HEK293T (cell line): ENCODE results near the gene ELF5.

Source experiments
- CTCF ChIA-PET: fragments of 350-600 bp; formaldehyde crosslinking; extraction: SDS; loops from one replicate; lab custom pipeline; 2021; ENCODE audit warnings: antibody characterized with exemption, inconsistent platforms; lab: Yijun Ruan, JAX
- POLR2A ChIA-PET: fragments of 350-600 bp; formaldehyde crosslinking; extraction: SDS; loops from one replicate; lab custom pipeline; 2020; ENCODE audit warnings: antibody characterized with exemption, inconsistent platforms; lab: Yijun Ruan, JAX
- DNase-seq: peaks from one replicate; pipeline ENCODE4 v3.0.0; 2012; ENCODE audit warnings: mixed read lengths; ENCODE audit errors: extremely low spot score
- ARNT ChIP-seq: fragments of 450-650 bp; IDR thresholded peaks from 2 replicates; pipeline ENCODE4 v1.6.1; 2017; ENCODE audit warnings: mild to moderate bottlenecking
- BHLHE40 ChIP-seq: fragments of 450-650 bp; IDR thresholded peaks from 2 replicates; pipeline ENCODE4 v1.6.1; 2016; ENCODE audit warnings: mild to moderate bottlenecking, moderate library complexity, borderline replicate concordance
- CTBP1 ChIP-seq: fragments of 450-650 bp; IDR thresholded peaks from 2 replicates; pipeline ENCODE4 v1.6.1; 2016; ENCODE audit warnings: borderline replicate concordance
- ELF4 ChIP-seq: fragments of 450-650 bp; IDR thresholded peaks from 2 replicates; pipeline ENCODE4 v1.6.1; 2017; ENCODE audit warnings: antibody characterized with exemption
- FOXA1 ChIP-seq: fragments of 450-650 bp; IDR thresholded peaks from 2 replicates; pipeline ENCODE4 v1.6.1; 2016; ENCODE audit warnings: mild to moderate bottlenecking
- FOXK2 ChIP-seq: fragments of 450-650 bp; IDR thresholded peaks from 2 replicates; pipeline ENCODE4 v1.6.1; 2016; ENCODE audit warnings: mild to moderate bottlenecking
- FOXM1 ChIP-seq: fragments of 450-650 bp; IDR thresholded peaks from 2 replicates; pipeline ENCODE4 v1.6.1; 2017; ENCODE audit warnings: mild to moderate bottlenecking, borderline replicate concordance
- HDGF ChIP-seq: fragments of 450-650 bp; IDR thresholded peaks from 2 replicates; pipeline ENCODE4 v1.6.1; 2017; ENCODE audit warnings: antibody characterized with exemption, borderline replicate concordance
- L3MBTL2 ChIP-seq: fragments of 450-650 bp; conservative IDR thresholded peaks from 2 replicates; pipeline ENCODE4 v1.6.1; 2016; ENCODE audit warnings: mild to moderate bottlenecking
- LEF1 ChIP-seq: fragments of 450-650 bp; IDR thresholded peaks from 2 replicates; pipeline ENCODE4 v1.6.1; 2017; ENCODE audit warnings: mild to moderate bottlenecking, borderline replicate concordance
- NFRKB ChIP-seq: fragments of 450-650 bp; IDR thresholded peaks from 2 replicates; pipeline ENCODE4 v1.6.1; 2016; ENCODE audit warnings: mild to moderate bottlenecking, moderate library complexity
- PKNOX1 ChIP-seq: fragments of 450-650 bp; IDR thresholded peaks from 2 replicates; pipeline ENCODE4 v1.6.1; 2016
- SP1 ChIP-seq: fragments of 450-650 bp; IDR thresholded peaks from 2 replicates; pipeline ENCODE4 v1.6.1; 2017
- SUZ12 ChIP-seq: fragments of 450-650 bp; IDR thresholded peaks from 2 replicates; pipeline ENCODE4 v1.6.1; 2016; ENCODE audit warnings: mild to moderate bottlenecking
- TARDBP ChIP-seq: fragments of 450-650 bp; IDR thresholded peaks from 2 replicates; pipeline ENCODE4 v1.6.1; 2016
- ZNF384 ChIP-seq: fragments of 450-650 bp; IDR thresholded peaks from 2 replicates; pipeline ENCODE4 v1.6.1; 2016

Gene ELF5

GRCh38 chr11:34501500-34501899 is 12.1 kb downstream of the ELF5 start:
- ChIA-PET CTCF (interaction anchor here (1.0 to 2.5 kb wide), 2 partner anchors 12 to 317 kb away, joined by 3 to 9 read pairs; partner anchors contain the start of gene ELF5), POLR2A (no interaction called here)
- no peak for DNase-seq
- TF ChIP-seq FOXK2: no peak
- TF ChIP-seq LEF1: no peak
- no peak for TF ChIP-seq PKNOX1
- TF ChIP-seq L3MBTL2: no peak
- no peak for TF ChIP-seq ARNT
- no peak for TF ChIP-seq ZNF384
- no peak for TF ChIP-seq FOXA1
- no peak for TF ChIP-seq SUZ12
- TF ChIP-seq SP1: no peak

- ChIA-PET POLR2A (no interaction called here), CTCF (no interaction called here)
- no peak for DNase-seq
- TF ChIP-seq FOXK2 (no peak), BHLHE40 (no peak), LEF1 (no peak), TARDBP (no peak), ARNT (no peak), ZNF384 (no peak), FOXM1 (no peak), ELF4 (no peak), SUZ12 (no peak), HDGF (no peak), CTBP1 (no peak), SP1 (no peak), L3MBTL2 (no peak), PKNOX1 (no peak), NFRKB (no peak)
Observed at GRCh38 chr11:34499719-34500500, 13.7 kb downstream of the ELF5 start.

GRCh38 chr11:34495724-34496377 is 17.7 kb downstream of the ELF5 start:
- POLR2A ChIA-PET: no interaction called here
- TF ChIP-seq ARNT (no peak), BHLHE40 (no peak), ZNF384 (no peak), LEF1 (no peak), SP1 (no peak), FOXA1 (no peak), PKNOX1 (no peak), NFRKB (no peak), ELF4 (no peak), CTBP1 (no peak), TARDBP (no peak), FOXM1 (no peak), FOXK2 (no peak), HDGF (no peak), L3MBTL2 (no peak), SUZ12 (no peak)

GRCh38 chr11:34495239-34495723 is 18.3 kb downstream of the ELF5 start:
- ChIA-PET CTCF (no interaction called here), POLR2A (no interaction called here)
- no peak for TF ChIP-seq FOXM1
- TF ChIP-seq SP1: no peak
- TF ChIP-seq LEF1: no peak
- TF ChIP-seq SUZ12: no peak
- DNase-seq: no peak

More at GRCh38 chr11:34495724-34496377, 17.7 kb downstream of the ELF5 start:
- DNase-seq: no peak
- CTCF ChIA-PET: no interaction called here

GRCh38 chr11:34493926-34494595 is 19.5 kb downstream of the ELF5 start:
- TF ChIP-seq HDGF (no peak), TARDBP (no peak), BHLHE40 (no peak), PKNOX1 (no peak), SUZ12 (no peak), L3MBTL2 (no peak), NFRKB (no peak), FOXM1 (no peak)
- DNase-seq: no peak
- CTCF ChIA-PET: interaction anchor here (0.6 kb wide), 1 partner anchor 23 kb away, joined by 3 read pairs; no protein-coding TSS in a partner anchor
- POLR2A ChIA-PET: no interaction called here
